NOMO-1 treated with DMSO at 0.1 percent for 48 hours (cell line): ENCODE data around the gene LUZP2.

ENCODE experiments used
- DNase-seq: peaks from one replicate; lab custom pipeline; 2025; ENCODE audit not compliant: unreplicated experiment; lab: John Stamatoyannopoulos, UW

Gene LUZP2

GRCh38 chr11:24708616-24709015 is 211.8 kb downstream of the LUZP2 start:
- no peak for DNase-seq

- DNase-seq: no peak
Measured at GRCh38 chr11:24709928-24710565, 213.2 kb downstream of the LUZP2 start.

- no peak for DNase-seq
Measured at GRCh38 chr11:24714601-24715000, 217.7 kb downstream of the LUZP2 start.

DNA sequence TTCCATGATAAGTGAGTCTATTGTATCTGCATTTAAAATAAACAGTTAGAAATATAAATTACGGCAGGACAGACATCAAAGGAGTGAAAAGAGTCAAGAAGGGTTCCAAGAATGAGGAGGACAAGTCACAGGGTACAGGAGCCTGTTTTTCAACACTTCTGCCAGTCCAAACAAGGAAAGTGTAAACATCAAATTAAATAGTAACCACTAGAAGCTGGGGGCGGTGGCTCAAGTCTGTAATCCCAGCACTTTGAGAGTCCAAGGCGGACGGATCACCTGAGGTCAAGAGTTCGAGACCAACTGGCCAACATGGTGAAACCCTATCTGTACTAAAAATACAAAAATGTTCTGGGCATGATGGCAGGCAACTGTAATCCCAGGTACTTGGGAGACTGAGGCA is 219.6 kb downstream of the LUZP2 start:
- no peak for DNase-seq

- no peak for DNase-seq
Measured at GRCh38 chr11:24723231-24723630, 226.4 kb downstream of the LUZP2 start.

DNA sequence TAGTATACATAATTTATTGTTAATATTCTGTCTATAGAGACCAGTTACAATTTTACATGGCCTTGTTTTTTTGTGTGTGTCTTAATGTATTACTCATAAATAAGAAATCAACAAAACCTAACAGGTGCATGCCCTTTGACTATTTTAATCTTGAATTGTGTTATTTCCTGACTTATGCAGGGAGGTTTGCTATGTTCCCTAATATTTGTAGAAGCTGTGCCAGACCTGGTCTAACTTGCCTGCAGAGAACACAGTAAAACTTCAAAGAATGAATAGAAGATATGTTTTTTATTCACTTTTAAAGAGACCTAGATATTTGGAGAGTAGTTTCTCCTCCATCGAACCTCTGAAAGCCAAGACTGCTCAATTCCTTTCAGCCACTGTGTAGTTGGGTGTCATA is 234.7 kb downstream of the LUZP2 start:
- DNase-seq: no peak

DNA sequence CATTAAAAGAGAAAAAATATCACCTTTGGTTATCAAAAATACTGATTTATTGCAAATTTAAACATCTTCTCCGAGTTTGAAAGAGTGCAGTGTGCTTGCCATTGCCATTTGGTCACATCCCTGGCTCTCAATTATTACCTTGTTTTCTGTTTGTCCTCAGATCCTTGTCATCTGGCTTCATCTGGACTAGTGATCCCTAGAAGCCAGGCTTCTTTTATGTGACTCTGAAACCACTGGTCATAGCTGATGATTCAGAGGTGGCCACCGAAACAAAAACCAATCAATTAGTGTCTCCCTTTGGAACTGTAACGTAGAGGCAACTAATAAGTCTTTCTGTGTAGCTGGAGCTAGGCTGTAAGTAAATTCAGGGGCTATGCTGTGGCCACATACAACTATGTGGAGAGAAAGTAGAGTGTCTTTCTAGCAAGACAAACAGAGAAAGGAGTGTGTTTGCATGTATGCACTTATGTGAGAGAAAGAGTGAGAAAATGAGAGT is 237.9 kb downstream of the LUZP2 start:
- DNase-seq: no peak

DNA sequence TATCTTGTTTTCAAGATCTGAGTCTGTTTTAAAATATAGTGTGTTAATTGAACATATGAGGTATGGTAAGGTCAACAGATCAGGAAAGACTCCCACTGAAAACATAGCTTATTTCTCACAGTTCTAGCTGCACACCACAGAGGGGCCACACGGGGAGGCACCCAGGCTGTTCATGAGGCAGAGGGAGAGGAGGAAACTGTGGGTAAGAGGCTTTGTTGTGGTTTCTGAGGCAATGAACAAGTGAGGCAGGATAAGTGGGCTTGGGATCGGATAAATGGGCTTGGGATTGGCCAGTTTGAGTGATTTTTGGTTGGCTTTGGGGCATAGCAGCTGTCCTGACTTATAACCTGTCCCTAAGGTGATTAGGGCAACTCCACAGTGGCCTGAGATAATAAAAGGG is 242.1 kb downstream of the LUZP2 start:
- no peak for DNase-seq

DNA sequence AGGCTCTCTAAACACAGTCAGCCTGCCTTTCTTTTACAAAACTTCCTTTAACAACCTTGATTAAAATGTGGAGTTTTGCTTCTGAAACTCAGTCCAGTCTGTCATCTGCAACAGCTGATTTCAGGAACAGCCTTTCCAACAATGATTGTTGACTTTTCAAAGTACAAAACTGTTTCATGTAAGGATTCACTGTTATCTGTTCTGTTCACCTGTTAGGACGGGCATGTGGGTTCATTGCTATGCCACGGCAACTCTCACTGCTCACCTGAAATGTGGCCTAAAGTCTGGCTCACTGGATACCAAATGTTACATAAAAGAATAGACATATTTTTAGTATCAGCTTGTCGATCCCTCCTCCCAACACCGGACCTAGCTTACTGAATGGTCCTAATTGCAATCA is 242.8 kb downstream of the LUZP2 start:
- no peak for DNase-seq

GRCh38 chr11:24747275-24748251 is 250.7 kb downstream of the LUZP2 start:
- DNase-seq: no peak

DNA sequence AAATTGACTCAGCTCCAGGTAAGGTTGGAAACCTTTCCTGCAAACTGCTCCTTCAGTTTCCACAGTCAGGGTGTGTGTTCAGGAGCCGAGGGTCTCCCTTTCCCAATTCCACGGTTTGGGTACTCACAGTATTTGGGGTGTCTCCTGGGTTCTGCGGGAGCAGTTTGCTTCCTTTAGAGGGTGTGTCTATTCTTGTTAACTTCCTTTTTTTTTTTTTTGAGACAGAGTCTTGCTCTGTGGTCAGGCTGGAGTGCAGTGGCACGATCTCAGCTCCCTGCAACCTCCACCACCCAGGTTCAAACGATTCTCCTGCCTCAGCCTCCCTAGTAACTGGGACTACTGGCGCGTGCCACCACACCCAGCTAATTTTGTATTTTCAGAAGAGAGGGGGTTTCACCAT is 251.4 kb downstream of the LUZP2 start:
- peak; percentile 8 for DNase-seq

DNA sequence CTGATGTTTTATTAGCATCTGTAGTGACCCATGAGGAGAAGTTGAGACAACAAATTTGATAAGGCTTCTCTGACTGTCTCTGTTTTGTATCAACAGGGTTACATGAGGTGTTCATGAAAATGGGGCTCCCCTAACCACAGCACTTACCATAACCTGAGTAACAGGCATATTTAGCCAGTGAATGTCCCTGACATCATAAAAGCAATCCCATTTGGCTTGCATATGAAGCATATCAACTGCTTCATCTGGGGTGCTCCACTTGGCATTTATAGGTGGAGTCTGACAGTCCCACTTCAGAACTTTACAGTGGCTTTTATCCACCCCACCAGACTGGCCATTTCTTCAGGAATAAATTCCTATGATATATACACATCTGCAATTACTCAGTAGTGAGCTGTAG is 257.6 kb downstream of the LUZP2 start:
- no peak for DNase-seq

DNA sequence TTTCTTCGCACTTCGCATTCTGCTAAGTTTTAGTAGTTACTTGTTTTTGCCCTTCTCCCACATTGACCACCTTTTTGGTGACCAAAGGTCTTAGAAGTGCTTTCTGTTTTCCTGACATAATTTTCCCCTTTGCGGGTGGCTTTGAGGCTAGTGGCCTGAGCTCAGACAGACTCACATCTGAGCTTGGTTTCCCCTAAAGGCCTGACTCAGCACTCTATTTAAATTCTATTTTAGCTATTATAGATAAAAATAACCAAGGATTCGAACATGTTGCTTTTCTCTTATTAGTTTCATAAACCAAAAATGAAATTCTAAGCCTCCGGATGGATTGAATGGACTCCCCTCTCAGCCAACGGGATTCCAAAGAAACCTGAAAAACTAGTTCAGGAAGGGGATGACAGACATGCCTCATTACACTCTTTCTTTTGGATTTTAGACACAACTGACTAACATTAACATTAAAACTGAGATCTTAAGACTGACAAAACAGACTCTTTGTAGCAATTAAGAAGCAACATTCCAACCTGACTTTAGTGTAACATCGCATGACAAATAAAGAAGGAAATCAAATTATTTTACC is 258.5 kb downstream of the LUZP2 start:
- DNase-seq: no peak

- no peak for DNase-seq
Measured at GRCh38 chr11:24759742-24760141, 262.9 kb downstream of the LUZP2 start.

DNA sequence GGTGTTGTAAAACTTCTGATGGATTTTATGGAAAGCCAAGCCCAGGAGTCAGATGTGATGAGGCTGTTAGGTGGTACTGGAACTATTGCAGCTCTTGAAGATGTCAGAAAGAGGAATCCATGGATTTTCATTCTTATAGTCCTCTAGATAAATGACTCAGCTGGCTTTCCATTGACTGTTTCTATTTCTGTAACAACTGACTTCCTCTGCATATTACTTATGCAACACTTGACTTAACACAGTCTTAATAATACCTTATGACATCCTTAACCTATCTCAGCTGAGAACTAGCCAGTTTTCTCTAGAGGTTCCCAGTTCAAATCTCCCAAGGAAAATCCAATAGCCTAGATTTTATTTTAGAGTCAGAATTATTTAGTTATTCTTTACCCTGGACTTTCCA is 263.8 kb downstream of the LUZP2 start:
- peak; percentile 48 for DNase-seq

- no peak for DNase-seq
Measured at GRCh38 chr11:24762076-24762475, 265.2 kb downstream of the LUZP2 start.

DNA sequence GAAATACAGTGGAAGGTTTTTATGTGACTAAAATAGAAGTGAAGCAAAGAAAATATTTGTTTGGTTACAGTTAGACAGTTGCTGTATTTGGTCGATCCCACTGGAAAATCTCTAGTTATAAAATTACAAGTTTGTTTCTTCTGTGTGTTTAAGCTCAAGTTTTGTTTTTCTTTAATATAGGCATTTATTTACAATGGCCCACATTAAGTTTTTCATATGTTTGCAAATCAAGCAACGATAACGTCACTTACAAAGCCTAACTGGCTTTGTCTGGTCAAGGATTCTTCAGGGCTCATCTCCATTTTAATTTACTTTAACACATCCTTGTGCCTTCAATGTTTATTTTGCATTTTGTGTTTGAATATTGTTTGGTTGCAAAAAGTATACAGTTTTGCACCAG is 270.6 kb downstream of the LUZP2 start:
- DNase-seq: no peak

DNA sequence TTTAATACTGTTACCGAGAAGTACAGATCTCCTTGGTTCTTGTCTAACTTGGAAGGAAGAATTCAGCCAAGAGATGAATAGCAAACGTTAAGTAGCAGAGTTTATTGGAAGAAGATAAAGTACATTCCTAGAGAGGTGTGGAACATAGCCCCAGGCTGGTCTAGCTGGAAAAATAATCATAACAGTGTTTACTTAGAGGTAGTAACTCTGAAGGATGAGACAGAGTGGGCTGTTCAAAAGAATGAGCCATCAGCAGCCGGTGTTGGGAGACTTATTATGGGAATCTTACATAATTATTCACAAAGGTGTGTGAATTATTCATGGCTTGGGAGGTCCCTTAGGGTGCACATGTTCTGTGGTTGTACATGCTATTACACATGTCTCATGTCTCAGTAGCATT is 276.5 kb downstream of the LUZP2 start:
- DNase-seq: no peak

- no peak for DNase-seq
Measured at GRCh38 chr11:24779791-24780190, 282.9 kb downstream of the LUZP2 start.

DNA sequence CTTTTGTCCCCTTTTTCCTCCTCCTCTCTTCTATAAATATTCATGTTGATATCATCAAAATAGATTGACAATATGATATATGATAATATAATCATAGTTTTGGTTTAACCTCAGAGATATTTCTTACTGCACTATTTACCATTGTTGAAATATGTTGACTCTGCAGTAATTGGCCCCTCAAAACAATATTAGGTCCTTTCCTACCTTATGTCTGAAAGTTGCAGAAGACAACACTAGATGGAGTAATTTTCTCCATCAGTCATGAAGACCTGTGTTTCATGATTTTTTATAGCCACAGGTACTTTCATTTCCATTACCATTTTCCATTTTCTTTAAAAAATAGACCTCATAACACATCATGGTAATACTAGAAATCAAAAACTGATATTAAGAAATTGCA is 284.4 kb downstream of the LUZP2 start:
- no peak for DNase-seq

GRCh38 chr11:24793479-24793878 is 296.6 kb downstream of the LUZP2 start:
- DNase-seq: no peak

- no peak for DNase-seq
Measured at GRCh38 chr11:24794064-24794463, 297.2 kb downstream of the LUZP2 start.
